ENCODE results near the gene LCOR.

The LCOR gene

GRCh38 chr10:97013568-97013967 lies 181.5 kb downstream of the LCOR start:
- TF ChIP-seq REST (IDR thresholded peaks at IDR 0.05; ENCODE audit: low read depth) (no peak), RAD21 (IDR thresholded peaks at IDR 0.05; ENCODE audit: low read depth) (no peak), CREB1 (IDR thresholded peaks at IDR 0.05; ENCODE audit: low read depth) (no peak), TEAD4 (IDR thresholded peaks at IDR 0.05) (no peak), EP300 (IDR thresholded peaks at IDR 0.05; ENCODE audit: borderline replicate concordance) (no peak), YY1 (IDR thresholded peaks at IDR 0.05; ENCODE audit: low read depth) (no peak), FOXM1 (IDR thresholded peaks at IDR 0.05; ENCODE audit: borderline replicate concordance, low read depth) (no peak), ZBTB7A (IDR thresholded peaks at IDR 0.05; ENCODE audit: low read depth) (no peak), TCF12 (IDR thresholded peaks at IDR 0.05; ENCODE audit: low read depth) (no peak), NFIC (IDR thresholded peaks at IDR 0.05) (no peak), EGR1 (IDR thresholded peaks at IDR 0.05) (no peak), CEBPB (IDR thresholded peaks at IDR 0.05) (no peak), TAF1 (IDR thresholded peaks at IDR 0.05; ENCODE audit: low read depth) (no peak)
- TF ChIP-seq, protein P1, sequence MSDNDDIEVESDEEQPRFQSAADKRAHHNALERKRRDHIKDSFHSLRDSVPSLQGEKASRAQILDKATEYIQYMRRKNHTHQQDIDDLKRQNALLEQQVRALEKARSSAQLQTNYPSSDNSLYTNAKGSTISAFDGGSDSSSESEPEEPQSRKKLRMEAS (IDR thresholded peaks at IDR 0.05), result no peak
- TF ChIP-seq, protein P2, sequence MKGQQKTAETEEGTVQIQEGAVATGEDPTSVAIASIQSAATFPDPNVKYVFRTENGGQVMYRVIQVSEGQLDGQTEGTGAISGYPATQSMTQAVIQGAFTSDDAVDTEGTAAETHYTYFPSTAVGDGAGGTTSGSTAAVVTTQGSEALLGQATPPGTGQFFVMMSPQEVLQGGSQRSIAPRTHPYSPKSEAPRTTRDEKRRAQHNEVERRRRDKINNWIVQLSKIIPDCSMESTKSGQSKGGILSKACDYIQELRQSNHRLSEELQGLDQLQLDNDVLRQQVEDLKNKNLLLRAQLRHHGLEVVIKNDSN (IDR thresholded peaks at IDR 0.05), result no peak

GRCh38 chr10:97013983-97014382 lies 181.9 kb downstream of the LCOR start:
- TF ChIP-seq CEBPB (IDR thresholded peaks at IDR 0.05) (no peak), TCF12 (IDR thresholded peaks at IDR 0.05; ENCODE audit: low read depth) (no peak), TAF1 (IDR thresholded peaks at IDR 0.05; ENCODE audit: low read depth) (no peak), CREB1 (IDR thresholded peaks at IDR 0.05; ENCODE audit: low read depth) (no peak), NFIC (IDR thresholded peaks at IDR 0.05) (no peak)

GRCh38 chr10:97015240-97015639 lies 183.1 kb downstream of the LCOR start:
- no peak for TF ChIP-seq ZBTB7A (IDR thresholded peaks at IDR 0.05; ENCODE audit: low read depth)
- TF ChIP-seq TAF1 (IDR thresholded peaks at IDR 0.05; ENCODE audit: low read depth), result no peak
- TF ChIP-seq RAD21 (IDR thresholded peaks at IDR 0.05; ENCODE audit: low read depth), result no peak
- TF ChIP-seq TEAD4 (IDR thresholded peaks at IDR 0.05), result no peak
- TF ChIP-seq, protein P2 (IDR thresholded peaks at IDR 0.05), result no peak
- TF ChIP-seq YY1 (IDR thresholded peaks at IDR 0.05; ENCODE audit: low read depth), result no peak
- no peak for TF ChIP-seq REST (IDR thresholded peaks at IDR 0.05; ENCODE audit: low read depth)
- no peak for TF ChIP-seq FOXM1 (IDR thresholded peaks at IDR 0.05; ENCODE audit: borderline replicate concordance, low read depth)

- TF ChIP-seq REST (IDR thresholded peaks at IDR 0.05; ENCODE audit: low read depth) (no peak), EGR1 (IDR thresholded peaks at IDR 0.05) (no peak)
These were observed 184.8 kb downstream of the LCOR start for GRCh38 chr10:97016728-97017473.

- TF ChIP-seq TCF12 (IDR thresholded peaks at IDR 0.05; ENCODE audit: low read depth) (no peak), CREB1 (IDR thresholded peaks at IDR 0.05; ENCODE audit: low read depth) (no peak), TAF1 (IDR thresholded peaks at IDR 0.05; ENCODE audit: low read depth) (no peak), EGR1 (IDR thresholded peaks at IDR 0.05) (no peak), FOXM1 (IDR thresholded peaks at IDR 0.05; ENCODE audit: borderline replicate concordance, low read depth) (no peak), CEBPB (IDR thresholded peaks at IDR 0.05) (no peak), ZBTB7A (IDR thresholded peaks at IDR 0.05; ENCODE audit: low read depth) (no peak), EP300 (IDR thresholded peaks at IDR 0.05; ENCODE audit: borderline replicate concordance) (no peak), RAD21 (IDR thresholded peaks at IDR 0.05; ENCODE audit: low read depth) (no peak), NFIC (IDR thresholded peaks at IDR 0.05) (no peak), TEAD4 (IDR thresholded peaks at IDR 0.05) (no peak), YY1 (IDR thresholded peaks at IDR 0.05; ENCODE audit: low read depth) (no peak), REST (IDR thresholded peaks at IDR 0.05; ENCODE audit: low read depth) (no peak)
- TF ChIP-seq, protein P1 (IDR thresholded peaks at IDR 0.05), result no peak
- TF ChIP-seq, protein P2 (IDR thresholded peaks at IDR 0.05), result no peak
These were observed 185.4 kb downstream of the LCOR start for GRCh38 chr10:97017474-97017903.
